H1 (cell line): ENCODE measurements around the gene KCTD19. TPM values are rescaled to one million over a fixed set of nuclear protein-coding genes. Genes with fewer than 3 reads are reported as not detected.

Experiments used
- BACH1 ChIP-seq: IDR thresholded peaks from 2 replicates; pipeline ENCODE4 v1.6.1; 2012; ENCODE audit warnings: low read length, improper control_type of control experiment
- CHD1 ChIP-seq: IDR thresholded peaks from 2 replicates; pipeline ENCODE4 v1.6.1; 2012; ENCODE audit warnings: low read depth, low read length, improper control_type of control experiment
- EZH2 ChIP-seq: fragments of 200-600 bp; sonication (generic); IDR thresholded peaks from 2 replicates; pipeline ENCODE4 v1.7.1; 2012; ENCODE audit warnings: low read depth, mild to moderate bottlenecking, moderate library complexity, low read length, inconsistent platforms; ENCODE audit not compliant: severe bottlenecking
- KDM1A ChIP-seq: fragments of 200-600, 300-600 bp; sonication (generic); IDR thresholded peaks from 2 replicates; pipeline ENCODE4 v1.7.1; 2016; ENCODE audit warnings: mild to moderate bottlenecking, low read length, borderline replicate concordance
- NRF1 ChIP-seq: IDR thresholded peaks from 2 replicates; pipeline ENCODE4 v1.6.1; 2011; ENCODE audit warnings: mild to moderate bottlenecking, low read depth, low read length, improper control_type of control experiment
- PHF8 ChIP-seq: fragments of 200-600 bp; sonication (generic); conservative IDR thresholded peaks from 2 replicates; pipeline ENCODE4 v1.7.1; 2012; ENCODE audit warnings: low read depth, mild to moderate bottlenecking, inconsistent platforms, low read length, moderate library complexity
- RNF2 ChIP-seq: fragments of 200-900, 300-1000 bp; sonication (generic); IDR thresholded peaks from 2 replicates; pipeline ENCODE4 v1.7.1; 2016; ENCODE audit warnings: borderline replicate concordance, low read depth, mild to moderate bottlenecking, antibody characterized with exemption, low read length; ENCODE audit not compliant: poor library complexity, severe bottlenecking; ENCODE audit errors: missing control alignments
- polyA plus RNA-seq, 7 experiments: library from polyadenylated mRNA; depleted of rRNA in 3 of 7; stranded (reverse) in 5 of 7; unstranded in 2 of 7; fragments of >200 nt in 5 of 7; fragments of 200-250 nt in 2 of 7; gene quantifications; 1 replicate in 5 of 7; 2 replicates in 1 of 7; 4 replicates in 1 of 7; pipeline versions ENCODE4 v1.2.1 to v1.2.3, GENCODE V29; 2011 to 2013; ENCODE audit warnings: missing spikeins in 2 of 7, mixed read lengths in 2 of 7
- total RNA-seq: library from RNA; stranded (reverse); fragmentation: NEBNext Ultra II Directional; extraction: Animal tissue kit (Norgen Biotek cat#: 25700); gene quantifications from 2 replicates; pipeline ENCODE4 v1.2.1, GENCODE V29; 2021

Gene KCTD19
- total and polyA plus RNA-seq, 2 of the 8 experiments (the other 6 are each of a cell fraction or from before 2014, with no cell fraction given): 0.06 to 0.24 TPM

- TF ChIP-seq EZH2 (no peak), PHF8 (no peak), BACH1 (no peak), CHD1 (no peak), NRF1 (no peak), RNF2 (no peak), KDM1A (no peak)
These were observed 46.2 kb downstream of the KCTD19 start (continued) for GRCh38 chr16:67280090-67281015.
